ENCODE results near the gene DLGAP1. TPM values are rescaled to one million over a fixed set of nuclear protein-coding genes. Genes with fewer than 3 reads are reported as not detected.
A peak's percentile ranks its signal among the peaks of the same experiment; 100 is the strongest.

Gene DLGAP1
- total RNA-seq, 1 experiment from 2014 or later = 23.0 TPM

- no peak for ATAC-seq
- no peaks in the 10 kb centered on the region for H3K9me3 Mint-ChIP-seq
- H3K27ac Mint-ChIP-seq = no peak overlapping the region
- no peaks in the 10 kb centered on the region for H3K27me3 Mint-ChIP-seq (ENCODE audit: low read depth)
- no peaks in the 10 kb centered on the region for H3K36me3 Mint-ChIP-seq
- no peak overlapping the region for H3K4me3 Mint-ChIP-seq
- no peak for DNase-seq (ENCODE audit: low spot score)
- POLR2A ChIA-PET = no interaction called here
- peaks cover 5% of the 10 kb centered on the region for H3K4me1 Mint-ChIP-seq
- TF ChIP-seq SOX15 (CRISPR knock-in tag; IDR thresholded peaks at IDR 0.05) (no peak), ESRRA (CRISPR knock-in tag; IDR thresholded peaks at IDR 0.05; ENCODE audit: borderline replicate concordance) (no peak), GABPB1 (CRISPR knock-in tag; IDR thresholded peaks at IDR 0.05) (0 out of 2 replicates have a peak, but pooled peaks have one; percentile 20), NFATC4 (CRISPR knock-in tag; IDR thresholded peaks at IDR 0.05) (no peak), ZNF219 (CRISPR knock-in tag; IDR thresholded peaks at IDR 0.05; ENCODE audit: borderline replicate concordance) (no peak)
- TF ChIP-seq, protein P1, sequence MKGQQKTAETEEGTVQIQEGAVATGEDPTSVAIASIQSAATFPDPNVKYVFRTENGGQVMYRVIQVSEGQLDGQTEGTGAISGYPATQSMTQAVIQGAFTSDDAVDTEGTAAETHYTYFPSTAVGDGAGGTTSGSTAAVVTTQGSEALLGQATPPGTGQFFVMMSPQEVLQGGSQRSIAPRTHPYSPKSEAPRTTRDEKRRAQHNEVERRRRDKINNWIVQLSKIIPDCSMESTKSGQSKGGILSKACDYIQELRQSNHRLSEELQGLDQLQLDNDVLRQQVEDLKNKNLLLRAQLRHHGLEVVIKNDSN (CRISPR knock-in tag; IDR thresholded peaks at IDR 0.05) = no peak
- TF ChIP-seq, protein P2, sequence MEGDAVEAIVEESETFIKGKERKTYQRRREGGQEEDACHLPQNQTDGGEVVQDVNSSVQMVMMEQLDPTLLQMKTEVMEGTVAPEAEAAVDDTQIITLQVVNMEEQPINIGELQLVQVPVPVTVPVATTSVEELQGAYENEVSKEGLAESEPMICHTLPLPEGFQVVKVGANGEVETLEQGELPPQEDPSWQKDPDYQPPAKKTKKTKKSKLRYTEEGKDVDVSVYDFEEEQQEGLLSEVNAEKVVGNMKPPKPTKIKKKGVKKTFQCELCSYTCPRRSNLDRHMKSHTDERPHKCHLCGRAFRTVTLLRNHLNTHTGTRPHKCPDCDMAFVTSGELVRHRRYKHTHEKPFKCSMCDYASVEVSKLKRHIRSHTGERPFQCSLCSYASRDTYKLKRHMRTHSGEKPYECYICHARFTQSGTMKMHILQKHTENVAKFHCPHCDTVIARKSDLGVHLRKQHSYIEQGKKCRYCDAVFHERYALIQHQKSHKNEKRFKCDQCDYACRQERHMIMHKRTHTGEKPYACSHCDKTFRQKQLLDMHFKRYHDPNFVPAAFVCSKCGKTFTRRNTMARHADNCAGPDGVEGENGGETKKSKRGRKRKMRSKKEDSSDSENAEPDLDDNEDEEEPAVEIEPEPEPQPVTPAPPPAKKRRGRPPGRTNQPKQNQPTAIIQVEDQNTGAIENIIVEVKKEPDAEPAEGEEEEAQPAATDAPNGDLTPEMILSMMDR (IDR thresholded peaks at IDR 0.05) = no peak
- CTCF ChIA-PET = interaction anchor here (1.1 to 2.2 kb wide), 2 partner anchors 56 to 279 kb away, joined by 3 to 11 read pairs; no protein-coding TSS in a partner anchor
These were observed 738.9 kb downstream of the DLGAP1 start for GRCh38 chr18:3716116-3716660.

GRCh38 chr18:3715231-3716080 lies 739.7 kb downstream of the DLGAP1 start:
- DNase-seq (ENCODE audit: low spot score) = no peak
- H3K27me3 Mint-ChIP-seq (ENCODE audit: low read depth) = no peaks in the 10 kb centered on the region
- H3K27ac Mint-ChIP-seq = no peak overlapping the region
- no peak for ATAC-seq
- no peaks in the 10 kb centered on the region for H3K9me3 Mint-ChIP-seq
- H3K36me3 Mint-ChIP-seq = no peaks in the 10 kb centered on the region
- H3K4me1 Mint-ChIP-seq = no peaks in the 10 kb centered on the region
- TF ChIP-seq, protein P3, sequence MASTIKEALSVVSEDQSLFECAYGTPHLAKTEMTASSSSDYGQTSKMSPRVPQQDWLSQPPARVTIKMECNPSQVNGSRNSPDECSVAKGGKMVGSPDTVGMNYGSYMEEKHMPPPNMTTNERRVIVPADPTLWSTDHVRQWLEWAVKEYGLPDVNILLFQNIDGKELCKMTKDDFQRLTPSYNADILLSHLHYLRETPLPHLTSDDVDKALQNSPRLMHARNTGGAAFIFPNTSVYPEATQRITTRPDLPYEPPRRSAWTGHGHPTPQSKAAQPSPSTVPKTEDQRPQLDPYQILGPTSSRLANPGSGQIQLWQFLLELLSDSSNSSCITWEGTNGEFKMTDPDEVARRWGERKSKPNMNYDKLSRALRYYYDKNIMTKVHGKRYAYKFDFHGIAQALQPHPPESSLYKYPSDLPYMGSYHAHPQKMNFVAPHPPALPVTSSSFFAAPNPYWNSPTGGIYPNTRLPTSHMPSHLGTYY (CRISPR knock-in tag; IDR thresholded peaks at IDR 0.05) = no peak
- no peak for TF ChIP-seq MLX (CRISPR knock-in tag; IDR thresholded peaks at IDR 0.05)
- TF ChIP-seq, protein P4, sequence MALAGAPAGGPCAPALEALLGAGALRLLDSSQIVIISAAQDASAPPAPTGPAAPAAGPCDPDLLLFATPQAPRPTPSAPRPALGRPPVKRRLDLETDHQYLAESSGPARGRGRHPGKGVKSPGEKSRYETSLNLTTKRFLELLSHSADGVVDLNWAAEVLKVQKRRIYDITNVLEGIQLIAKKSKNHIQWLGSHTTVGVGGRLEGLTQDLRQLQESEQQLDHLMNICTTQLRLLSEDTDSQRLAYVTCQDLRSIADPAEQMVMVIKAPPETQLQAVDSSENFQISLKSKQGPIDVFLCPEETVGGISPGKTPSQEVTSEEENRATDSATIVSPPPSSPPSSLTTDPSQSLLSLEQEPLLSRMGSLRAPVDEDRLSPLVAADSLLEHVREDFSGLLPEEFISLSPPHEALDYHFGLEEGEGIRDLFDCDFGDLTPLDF (CRISPR knock-in tag; IDR thresholded peaks at IDR 0.05) = no peak
- TF ChIP-seq ZNF423 (CRISPR knock-in tag; IDR thresholded peaks at IDR 0.05) = no peak
- no peak for TF ChIP-seq CREB1 (CRISPR knock-in tag; IDR thresholded peaks at IDR 0.05)
- no peak for TF ChIP-seq ZNF281 (CRISPR knock-in tag; IDR thresholded peaks at IDR 0.05)
- no peak for TF ChIP-seq NFATC4 (CRISPR knock-in tag; IDR thresholded peaks at IDR 0.05)
- ChIA-PET POLR2A (no interaction called here), CTCF (interaction anchor here (1.1 to 2.2 kb wide), 2 partner anchors 56 to 280 kb away, joined by 3 to 11 read pairs; no protein-coding TSS in a partner anchor)
- no peak overlapping the region for H3K4me3 Mint-ChIP-seq

Measured in WTC11 (cell line).